ENCODE data around the gene SIPA1L3.
"Not testable (repeated sequence)": the region's sequence is repeated elsewhere in the genome, so short reads cannot be mapped to it uniquely, and the experiment has no call there.

The SIPA1L3 gene

DNA sequence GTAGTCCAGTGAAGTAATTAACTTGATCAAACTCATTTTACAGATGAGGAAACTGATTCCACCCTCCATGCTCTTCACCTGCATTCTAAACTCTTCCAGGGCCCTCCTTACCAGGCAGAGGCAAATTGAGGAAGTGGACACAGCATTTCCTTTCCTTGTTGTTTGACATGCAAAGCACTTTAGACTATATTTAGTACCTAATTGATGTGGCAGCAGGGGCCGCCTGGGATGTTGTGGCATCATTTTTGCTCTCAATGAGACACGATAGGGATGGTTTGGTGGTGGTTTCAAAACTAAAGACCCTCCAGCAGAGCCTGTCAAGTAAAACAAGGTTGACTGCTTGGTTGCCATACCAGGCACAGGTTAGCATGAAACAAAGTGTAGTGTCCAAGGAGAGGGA, 7.9 kb downstream of the SIPA1L3 start:
- H3K4me1 ChIP-seq (ENCODE audit: low read depth, poor library complexity, severe bottlenecking) = no peaks in the 10 kb centered on the region
- H3K9ac ChIP-seq = no peak overlapping the region
- H3K27ac ChIP-seq = no peak overlapping the region
- no peaks in the 10 kb centered on the region for H3K36me3 ChIP-seq (ENCODE audit: insufficient read depth)
- H3K27me3 ChIP-seq (ENCODE audit: insufficient read depth, low read depth) = no peaks in the 10 kb centered on the region
- no peak overlapping the region for H3K4me3 ChIP-seq (IDR thresholded peaks at IDR 0.05; ENCODE audit: insufficient read depth, low read depth, low read length)
- no peak for TF ChIP-seq CTCF (conservative IDR thresholded peaks at IDR 0.05; ENCODE audit: low read depth, low read length)
- H3K79me2 ChIP-seq (ENCODE audit: insufficient read depth, low read depth) = 0 out of 2 replicates have a peak, but pooled peaks cover 3% of the 10 kb centered on the region
- no peak overlapping the region for H2AFZ ChIP-seq (ENCODE audit: low read depth)
- no peak overlapping the region for H3K4me2 ChIP-seq
- H4K20me1 ChIP-seq (ENCODE audit: insufficient read depth) = no peaks in the 10 kb centered on the region

DNA sequence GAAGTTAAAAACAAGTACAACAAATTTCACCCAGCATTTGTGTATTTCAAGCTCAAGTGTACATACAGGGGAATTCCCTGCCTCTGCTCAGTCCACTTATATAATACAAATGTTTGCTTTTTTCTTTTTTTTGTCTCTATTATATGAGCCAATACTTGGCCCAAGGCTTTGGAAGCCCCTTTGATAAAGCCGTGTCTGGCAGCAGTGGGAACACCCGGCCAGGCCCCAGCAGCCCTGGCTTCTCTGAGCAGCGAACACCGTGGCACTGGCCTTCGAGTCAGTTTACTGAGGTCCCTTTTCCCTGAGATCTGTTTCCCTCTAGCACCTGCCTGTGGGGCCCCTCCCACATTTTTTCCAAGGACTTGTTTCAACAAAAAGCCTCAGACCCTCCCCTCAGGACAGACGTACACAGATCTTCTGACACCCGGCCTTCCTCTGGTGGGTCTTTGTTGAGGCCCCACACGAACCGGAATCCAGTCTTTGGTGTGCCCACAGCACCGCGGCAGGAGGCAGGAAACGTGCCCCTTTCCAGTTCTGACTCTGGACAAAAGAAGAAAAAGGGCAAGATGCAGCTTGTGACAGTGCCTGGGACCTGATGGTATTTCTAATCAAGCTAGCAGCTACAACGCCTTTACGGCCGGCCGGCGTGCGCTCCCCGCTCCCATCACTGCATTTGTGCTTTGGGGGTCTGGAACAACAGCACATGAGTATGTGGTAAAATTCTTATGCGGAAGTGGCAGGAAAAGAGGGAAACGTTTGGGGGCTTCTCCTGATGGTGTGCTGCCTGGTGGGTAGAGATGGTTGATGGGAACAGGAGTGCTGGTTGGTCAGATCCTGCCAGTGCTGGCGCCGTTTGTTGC, 13.8 kb downstream of the SIPA1L3 start:
- no peak for TF ChIP-seq CTCF (conservative IDR thresholded peaks at IDR 0.05; ENCODE audit: low read depth, low read length)
- Histone ChIP-seq H3K4me1 (ENCODE audit: low read depth, poor library complexity, severe bottlenecking) (no peaks in the 10 kb centered on the region), H3K27me3 (ENCODE audit: insufficient read depth, low read depth) (no peaks in the 10 kb centered on the region), H3K27ac (no peak overlapping the region), H4K20me1 (ENCODE audit: insufficient read depth) (no peaks in the 10 kb centered on the region), H2AFZ (ENCODE audit: low read depth) (no peak overlapping the region), H3K4me2 (no peak overlapping the region), H3K79me2 (ENCODE audit: insufficient read depth, low read depth) (0 out of 2 replicates have a peak, but pooled peaks cover 3% of the 10 kb centered on the region), H3K9ac (no peak overlapping the region), H3K4me3 (IDR thresholded peaks at IDR 0.05; ENCODE audit: insufficient read depth, low read depth, low read length) (no peak overlapping the region), H3K36me3 (ENCODE audit: insufficient read depth) (no peaks in the 10 kb centered on the region)

DNA sequence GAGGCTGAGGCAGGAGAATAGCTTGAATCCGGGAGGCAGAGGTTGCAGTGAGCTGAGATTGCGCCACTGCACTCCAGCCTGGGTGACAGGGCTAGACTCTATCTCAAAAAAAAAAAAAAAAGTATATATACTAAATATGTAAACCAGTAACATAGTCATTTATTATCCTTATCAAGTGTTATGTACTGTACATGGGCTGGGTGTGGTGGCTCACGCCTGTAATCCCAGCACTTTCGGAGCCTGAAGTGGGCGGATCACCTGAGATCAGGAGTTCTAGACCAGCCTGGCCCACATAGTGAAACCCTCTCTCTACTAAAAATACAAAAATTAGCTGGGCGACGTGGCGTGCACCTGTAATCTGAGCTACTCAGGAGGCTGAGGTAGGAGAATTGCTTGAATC, 17.6 kb downstream of the SIPA1L3 start:
- not testable (repeated sequence) for H3K79me2 ChIP-seq (ENCODE audit: insufficient read depth, low read depth); H3K36me3 ChIP-seq (ENCODE audit: insufficient read depth); H2AFZ ChIP-seq (ENCODE audit: low read depth); H3K4me1 ChIP-seq (ENCODE audit: low read depth, poor library complexity, severe bottlenecking); H3K4me2 ChIP-seq; H3K27ac ChIP-seq; H3K4me3 ChIP-seq (IDR thresholded peaks at IDR 0.05; ENCODE audit: insufficient read depth, low read depth, low read length); H3K27me3 ChIP-seq (ENCODE audit: insufficient read depth, low read depth); H3K9ac ChIP-seq; H4K20me1 ChIP-seq (ENCODE audit: insufficient read depth)

GRCh38 chr19:37925212-37925611, 18.2 kb downstream of the SIPA1L3 start:
- H3K27me3 ChIP-seq (ENCODE audit: insufficient read depth, low read depth) = no peaks in the 10 kb centered on the region
- H4K20me1 ChIP-seq (ENCODE audit: insufficient read depth) = no peaks in the 10 kb centered on the region
- H3K4me1 ChIP-seq (ENCODE audit: low read depth, poor library complexity, severe bottlenecking) = no peaks in the 10 kb centered on the region
- H3K4me2 ChIP-seq = no peak overlapping the region
- H3K9ac ChIP-seq = no peak overlapping the region
- no peak for TF ChIP-seq CTCF (conservative IDR thresholded peaks at IDR 0.05; ENCODE audit: low read depth, low read length)
- no peak overlapping the region for H2AFZ ChIP-seq (ENCODE audit: low read depth)
- no peak overlapping the region for H3K27ac ChIP-seq
- H3K79me2 ChIP-seq (ENCODE audit: insufficient read depth, low read depth) = no peaks in the 10 kb centered on the region
- H3K36me3 ChIP-seq (ENCODE audit: insufficient read depth) = no peaks in the 10 kb centered on the region
- H3K4me3 ChIP-seq (IDR thresholded peaks at IDR 0.05; ENCODE audit: insufficient read depth, low read depth, low read length) = no peak overlapping the region

DNA sequence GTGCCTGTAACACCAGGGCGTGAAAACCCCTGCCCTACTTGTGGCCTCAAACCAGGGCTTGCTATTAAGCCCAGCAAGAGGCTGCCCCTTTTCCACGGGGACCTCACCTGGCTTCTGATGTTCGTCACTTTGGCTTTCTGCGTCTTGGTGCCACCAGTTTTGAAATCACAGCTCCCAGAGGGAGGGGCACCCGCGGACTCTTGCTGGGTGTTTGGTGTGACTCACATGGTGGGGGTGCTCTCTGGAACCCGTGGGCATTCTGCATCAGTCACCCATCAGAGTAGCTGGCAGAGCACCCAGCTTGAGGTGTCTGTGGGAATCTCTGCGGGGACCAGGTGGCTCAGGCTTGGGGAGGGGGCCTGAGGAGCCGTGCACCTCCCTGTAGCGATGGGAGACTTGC, 19.2 kb downstream of the SIPA1L3 start:
- Histone ChIP-seq H3K4me2 (no peak overlapping the region), H3K4me1 (ENCODE audit: low read depth, poor library complexity, severe bottlenecking) (no peaks in the 10 kb centered on the region), H3K4me3 (IDR thresholded peaks at IDR 0.05; ENCODE audit: insufficient read depth, low read depth, low read length) (no peak overlapping the region), H4K20me1 (ENCODE audit: insufficient read depth) (no peaks in the 10 kb centered on the region), H3K9ac (no peak overlapping the region), H3K79me2 (ENCODE audit: insufficient read depth, low read depth) (no peaks in the 10 kb centered on the region), H2AFZ (ENCODE audit: low read depth) (no peak overlapping the region), H3K27ac (no peak overlapping the region), H3K36me3 (ENCODE audit: insufficient read depth) (no peaks in the 10 kb centered on the region), H3K27me3 (ENCODE audit: insufficient read depth, low read depth) (no peaks in the 10 kb centered on the region)
- no peak for TF ChIP-seq CTCF (conservative IDR thresholded peaks at IDR 0.05; ENCODE audit: low read depth, low read length)

Data from KMS-11 (cell line).